ENCODE measurements around the gene MEA1. TPM values are rescaled to one million over a fixed set of nuclear protein-coding genes. Genes with fewer than 3 reads are reported as not detected.
"Not testable (repeated sequence)": the region's sequence is repeated elsewhere in the genome, so short reads cannot be mapped to it uniquely, and the experiment has no call there.

MEA1 gene
- total RNA-seq, 1 experiment from 2014 or later: 75.6 TPM

DNA sequence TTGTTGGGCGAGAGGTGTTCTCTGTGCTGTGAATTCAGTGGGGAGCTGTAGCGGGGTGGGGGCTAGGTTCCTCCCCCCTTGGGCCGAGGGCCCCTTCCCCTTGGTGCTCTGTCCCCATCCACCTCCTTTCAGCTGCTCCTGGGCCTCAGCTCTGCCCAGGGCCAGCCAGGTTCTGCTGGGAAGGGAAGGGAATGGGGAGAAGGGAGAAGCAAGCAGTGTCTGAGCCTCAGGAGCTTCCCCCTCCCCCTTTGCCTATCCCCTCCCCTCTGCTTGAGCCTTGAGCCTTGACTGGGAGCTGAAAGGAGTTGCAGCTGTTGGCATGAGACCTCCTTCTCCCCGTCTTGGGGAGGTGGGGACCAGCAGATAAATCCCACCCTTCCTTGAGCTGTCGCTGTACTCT lies 7.1 kb upstream of the MEA1 start:
- H3K4me3 ChIP-seq: peak overlapping the region; percentile 66
- H3K27me3 ChIP-seq: no peaks in the 10 kb centered on the region
- H3K9me3 ChIP-seq: no peaks in the 10 kb centered on the region
- DNase-seq: peak; percentile 10
- peaks cover 16% of the 10 kb centered on the region for H3K36me3 ChIP-seq

DNA sequence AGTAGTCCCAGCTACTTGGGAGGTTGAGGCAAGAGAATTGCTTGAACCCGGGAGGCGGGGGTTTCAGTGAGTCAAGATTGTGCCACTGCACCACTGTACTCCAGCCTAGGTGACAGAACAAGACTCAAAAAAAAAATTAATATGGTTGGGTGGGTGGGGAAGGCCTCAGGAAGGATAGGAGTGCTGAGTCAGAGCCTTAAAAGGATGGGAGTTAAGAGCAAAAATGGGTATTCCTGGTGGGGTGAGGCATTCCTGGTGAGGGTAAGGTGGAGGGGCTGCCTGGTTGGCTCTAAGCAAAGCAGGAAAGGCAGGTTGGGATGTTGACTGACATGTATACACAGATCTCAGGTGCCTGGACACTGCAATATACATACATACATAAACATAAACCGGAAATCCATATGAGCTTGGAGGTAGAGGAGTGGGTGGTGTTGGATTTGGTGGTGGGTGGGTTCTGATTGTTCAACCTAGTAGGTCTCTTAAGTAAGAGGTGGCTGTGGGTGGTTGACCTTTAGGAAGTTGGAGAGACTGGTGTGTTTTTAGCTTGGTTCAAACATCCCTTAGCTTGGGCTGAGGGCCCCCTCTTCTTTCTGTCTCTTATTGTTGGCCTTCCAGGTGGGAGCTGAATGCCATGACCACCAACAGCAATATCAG lies 6.4 kb upstream of the MEA1 start:
- H3K9me3 ChIP-seq: no peaks in the 10 kb centered on the region
- H3K27me3 ChIP-seq: no peaks in the 10 kb centered on the region
- DNase-seq: no peak
- H3K4me3 ChIP-seq: no peak overlapping the region
- H3K36me3 ChIP-seq: peaks cover 14% of the 10 kb centered on the region

DNA sequence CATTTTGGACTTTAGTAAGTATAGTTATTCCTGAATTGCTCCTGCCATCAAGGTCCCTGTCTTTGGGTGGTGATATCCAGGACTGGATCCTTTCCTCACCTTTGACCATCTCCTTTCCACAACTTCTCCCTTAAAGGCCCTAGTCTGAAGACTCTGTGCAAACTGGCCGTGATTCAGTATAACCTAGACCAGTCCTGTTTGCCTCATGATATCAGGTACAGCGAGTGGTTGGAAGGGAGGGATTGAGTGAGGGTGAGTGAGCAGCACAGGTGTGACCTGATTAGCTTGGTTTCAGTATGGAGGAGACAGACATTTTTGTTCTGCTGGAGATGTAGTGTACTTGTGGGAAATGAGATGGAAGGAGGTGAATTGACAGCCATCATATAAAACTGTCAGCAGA lies 5.4 kb upstream of the MEA1 start:
- H3K27me3 ChIP-seq: no peaks in the 10 kb centered on the region
- H3K4me3 ChIP-seq: no peak overlapping the region
- H3K36me3 ChIP-seq: peaks cover 8% of the 10 kb centered on the region
- DNase-seq: no peak
- no peaks in the 10 kb centered on the region for H3K9me3 ChIP-seq

DNA sequence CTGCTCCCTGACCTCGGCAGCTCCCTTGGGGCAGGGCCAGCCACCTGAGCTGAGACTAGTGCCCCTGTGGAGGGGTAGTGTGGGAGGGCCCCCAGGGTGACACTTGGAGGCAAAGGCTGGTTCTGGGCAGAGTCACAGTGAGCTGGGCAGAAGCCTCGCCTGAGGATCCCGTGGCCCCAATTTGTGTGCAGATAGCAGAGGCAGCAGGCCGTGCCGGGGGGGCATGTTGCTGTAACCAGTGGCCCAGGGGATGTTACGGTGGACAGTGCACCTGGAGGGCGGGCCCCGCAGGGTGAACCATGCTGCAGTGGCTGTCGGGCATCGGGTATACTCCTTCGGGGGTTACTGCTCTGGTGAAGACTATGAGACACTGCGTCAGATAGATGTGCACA lies 3.2 kb upstream of the MEA1 start:
- no peak for DNase-seq
- no peaks in the 10 kb centered on the region for H3K9me3 ChIP-seq
- H3K36me3 ChIP-seq: peaks cover 6% of the 10 kb centered on the region
- no peaks in the 10 kb centered on the region for H3K27me3 ChIP-seq
- no peak overlapping the region for H3K4me3 ChIP-seq

DNA sequence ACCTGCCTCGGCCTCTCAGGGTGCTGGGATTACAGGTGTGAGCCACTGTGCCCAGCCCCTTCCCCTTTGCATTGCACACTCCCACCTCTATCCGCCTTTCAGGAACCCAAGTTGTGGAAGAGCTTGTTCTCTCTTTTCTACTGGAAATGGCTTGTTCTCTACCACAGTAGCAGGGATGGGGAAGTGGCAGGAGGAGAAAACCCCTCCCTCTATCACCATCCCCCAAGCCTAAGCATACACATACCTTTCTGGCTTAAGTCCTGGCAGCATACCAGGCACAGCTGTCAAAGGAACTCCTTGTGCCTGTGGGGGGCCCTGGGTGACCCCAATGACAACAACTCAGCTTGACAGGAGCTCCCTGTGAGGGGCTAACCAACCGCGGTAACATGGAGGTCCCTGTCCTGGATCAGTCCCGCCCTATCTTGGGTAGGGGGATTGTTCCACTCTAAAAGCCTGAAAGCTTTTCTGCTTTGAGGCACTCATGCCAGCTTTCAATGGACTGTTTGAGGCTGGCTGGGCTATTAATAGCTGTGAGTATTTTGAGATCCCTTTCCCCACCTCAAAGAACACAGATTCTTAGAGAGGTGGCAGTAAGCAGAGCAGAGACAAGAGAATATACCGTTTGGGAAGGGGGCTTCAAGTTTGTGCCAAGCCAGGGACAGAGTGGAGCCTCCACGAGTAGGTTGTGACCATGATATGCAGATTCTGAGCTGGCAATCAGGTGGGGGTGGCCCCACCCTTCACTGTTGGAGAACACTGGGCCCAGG lies 2.6 kb upstream of the MEA1 start:
- Histone ChIP-seq H3K36me3 (peaks cover 12% of the 10 kb centered on the region), H3K27me3 (no peaks in the 10 kb centered on the region), H3K9me3 (no peaks in the 10 kb centered on the region), H3K4me3 (no peak overlapping the region)
- DNase-seq: no peak

DNA sequence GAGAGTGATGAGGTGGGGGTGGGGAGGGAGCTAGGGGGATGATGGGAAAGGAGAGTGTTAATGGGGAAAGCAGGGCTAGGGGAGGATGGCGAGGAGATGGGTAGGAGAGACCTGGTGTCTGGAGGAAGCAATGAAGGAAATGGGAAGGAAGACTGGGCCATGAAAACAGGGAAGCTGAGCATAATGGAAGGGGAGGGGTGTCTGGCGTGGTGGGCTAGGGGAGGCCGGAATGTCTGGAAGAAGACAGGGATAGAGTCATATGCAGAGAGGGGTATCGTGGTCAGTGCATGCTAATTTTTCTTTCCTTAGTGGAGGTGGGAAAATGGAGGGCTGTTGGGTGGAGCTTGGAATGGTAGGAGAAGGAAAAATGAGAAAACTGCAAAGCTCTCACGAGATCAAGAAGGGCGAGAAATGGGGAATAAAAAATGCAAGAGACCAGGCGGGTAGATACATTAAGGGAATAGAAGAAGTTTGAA lies 726 bp upstream of the MEA1 start:
- DNase-seq: no peak
- Histone ChIP-seq H3K9me3 (no peaks in the 10 kb centered on the region), H3K4me3 (peak overlapping the region; percentile 67), H3K27me3 (no peaks in the 10 kb centered on the region), H3K36me3 (peaks cover 11% of the 10 kb centered on the region)

DNA sequence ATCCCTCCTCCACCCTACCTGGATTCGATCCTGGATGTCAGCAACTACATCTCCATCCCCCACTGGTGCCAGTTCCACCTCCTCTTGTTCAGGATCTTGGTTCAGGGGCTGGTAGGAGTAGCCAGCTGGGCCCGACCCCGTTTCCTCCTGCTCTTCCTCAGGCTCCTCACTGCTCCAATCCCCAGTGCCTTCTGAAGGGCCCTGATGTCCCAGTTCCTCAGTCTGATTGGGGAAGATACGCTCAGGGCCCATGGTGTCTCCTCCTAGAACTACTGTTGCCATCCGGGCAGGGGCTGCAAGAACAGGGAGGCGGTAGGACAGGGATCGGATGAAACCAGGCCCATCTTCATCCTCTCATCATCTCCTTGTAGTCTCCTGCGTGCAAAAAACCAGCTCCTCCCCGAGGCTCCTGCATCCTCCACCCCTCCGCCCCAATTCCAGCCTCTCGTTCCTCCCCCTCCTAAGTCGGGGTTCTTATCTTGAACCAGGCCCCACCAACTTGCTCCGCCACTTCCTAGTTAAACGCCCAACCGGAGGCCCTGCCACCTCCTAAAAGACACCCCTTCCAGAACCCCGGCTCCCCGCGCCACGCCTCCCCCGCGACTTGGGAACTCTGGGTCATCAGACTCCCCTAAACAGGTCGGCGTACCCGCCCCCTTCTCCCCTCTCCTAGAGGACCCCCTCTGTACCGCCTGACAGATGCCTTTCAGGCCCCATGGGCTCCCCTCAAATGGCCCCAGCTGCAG lies 476 bp downstream of the MEA1 start:
- H3K4me3 ChIP-seq: peak overlapping the region; percentile 67
- no peak for DNase-seq
- H3K9me3 ChIP-seq: no peaks in the 10 kb centered on the region
- H3K27me3 ChIP-seq: no peaks in the 10 kb centered on the region
- H3K36me3 ChIP-seq: peaks cover 11% of the 10 kb centered on the region

DNA sequence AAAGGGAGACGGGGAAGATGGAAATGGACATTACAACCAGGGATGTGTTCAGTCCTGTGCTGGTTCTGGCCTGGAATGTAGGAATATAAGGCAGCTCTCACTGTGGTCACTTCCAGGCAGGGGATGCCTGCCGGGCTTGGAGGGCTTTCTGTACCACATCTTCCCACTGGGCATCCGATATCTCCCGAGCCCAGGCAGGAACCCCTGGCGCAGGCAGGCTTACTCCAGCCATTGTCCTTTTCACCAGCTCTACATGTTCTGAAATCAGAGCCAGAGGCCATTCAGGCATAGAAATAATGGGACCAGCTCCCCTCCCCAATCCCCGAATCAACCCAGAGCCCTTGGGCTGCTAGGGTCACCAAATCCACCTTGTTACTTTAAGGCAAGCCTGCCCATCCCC lies 1.4 kb downstream of the MEA1 start:
- Histone ChIP-seq H3K36me3 (peaks cover 11% of the 10 kb centered on the region), H3K4me3 (peak overlapping the region; percentile 67), H3K9me3 (no peaks in the 10 kb centered on the region), H3K27me3 (no peaks in the 10 kb centered on the region)
- DNase-seq: no peak

DNA sequence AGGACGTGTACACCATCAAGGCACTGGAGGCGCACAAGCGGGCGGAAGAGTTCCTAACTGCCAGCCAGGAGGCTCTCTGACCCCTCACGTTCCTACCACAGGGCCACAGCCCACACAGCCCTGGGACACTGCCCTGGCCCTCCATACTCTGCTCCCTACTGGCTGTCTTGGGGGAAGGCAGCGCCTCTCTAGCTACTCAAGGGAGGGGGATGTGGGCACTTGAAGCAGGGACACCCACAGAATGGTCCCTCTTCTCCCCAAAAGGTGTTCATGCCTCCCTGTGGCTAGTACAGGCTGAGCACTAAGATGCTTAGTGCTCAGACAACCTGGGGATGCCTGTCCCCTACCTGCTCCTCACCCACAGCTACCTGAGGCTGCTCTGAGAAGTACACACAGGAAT lies 2.5 kb downstream of the MEA1 start:
- no peak for DNase-seq
- peaks cover 11% of the 10 kb centered on the region for H3K36me3 ChIP-seq
- H3K4me3 ChIP-seq: no peak overlapping the region
- no peaks in the 10 kb centered on the region for H3K27me3 ChIP-seq
- H3K9me3 ChIP-seq: no peaks in the 10 kb centered on the region

DNA sequence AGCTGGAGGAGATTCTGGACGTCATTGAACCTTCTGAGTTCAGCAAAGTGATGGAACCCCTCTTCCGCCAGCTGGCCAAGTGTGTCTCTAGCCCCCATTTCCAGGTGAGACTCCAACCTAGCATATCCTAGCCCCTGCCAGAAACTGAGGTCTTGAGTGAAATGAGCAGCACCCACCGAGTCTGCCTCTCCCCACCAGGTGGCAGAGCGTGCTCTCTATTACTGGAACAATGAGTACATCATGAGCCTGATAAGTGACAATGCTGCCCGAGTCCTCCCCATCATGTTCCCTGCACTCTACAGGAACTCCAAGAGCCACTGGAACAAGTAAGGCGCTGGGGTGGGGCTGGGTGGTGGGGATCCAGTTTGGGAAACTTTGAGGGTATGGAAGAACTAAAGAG lies 4.6 kb downstream of the MEA1 start:
- DNase-seq: peak; percentile 18
- no peak overlapping the region for H3K4me3 ChIP-seq
- H3K36me3 ChIP-seq: peaks cover 11% of the 10 kb centered on the region

DNA sequence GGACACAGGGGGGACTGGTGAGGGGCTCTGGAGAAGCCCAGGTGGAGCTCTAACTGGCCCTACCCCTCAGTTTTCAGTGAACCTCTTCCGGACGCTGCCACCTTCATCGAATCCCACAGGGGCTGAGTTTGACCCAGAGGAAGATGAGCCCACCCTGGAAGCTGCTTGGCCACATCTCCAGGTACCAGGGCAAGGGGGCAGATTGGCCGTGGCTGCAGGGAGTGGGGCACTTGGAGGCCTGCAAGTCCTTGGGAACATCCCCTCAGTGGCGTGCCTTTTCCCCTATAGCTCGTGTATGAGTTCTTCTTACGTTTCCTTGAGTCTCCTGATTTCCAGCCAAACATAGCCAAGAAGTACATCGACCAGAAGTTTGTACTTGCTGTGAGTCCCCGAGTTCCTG lies 6.6 kb downstream of the MEA1 start:
- Histone ChIP-seq H3K27me3 (no peaks in the 10 kb centered on the region), H3K9me3 (no peaks in the 10 kb centered on the region), H3K36me3 (peaks cover 10% of the 10 kb centered on the region), H3K4me3 (no peak overlapping the region)
- DNase-seq: no peak

More for the DNA sequence above, 4.6 kb downstream of the MEA1 start:
- no peaks in the 10 kb centered on the region for H3K9me3 ChIP-seq
- H3K27me3 ChIP-seq: no peaks in the 10 kb centered on the region

DNA sequence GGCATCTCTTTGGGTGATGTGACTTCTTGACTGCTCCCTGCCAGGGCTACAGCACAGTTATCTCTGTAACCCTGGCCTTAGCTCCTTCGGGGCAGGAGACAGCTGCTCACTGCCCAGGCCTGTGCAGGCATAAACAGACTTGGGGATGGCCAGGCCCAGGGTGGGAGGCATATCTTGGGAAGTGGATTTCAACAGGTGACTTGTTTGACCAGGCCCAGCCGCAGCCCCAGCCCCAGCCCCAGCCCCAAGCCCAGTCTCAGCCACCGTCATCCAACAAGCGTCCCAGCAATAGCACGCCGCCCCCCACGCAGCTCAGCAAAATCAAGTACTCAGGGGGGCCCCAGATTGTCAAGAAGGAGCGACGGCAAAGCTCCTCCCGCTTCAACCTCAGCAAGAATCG lies 7.5 kb downstream of the MEA1 start:
- H3K36me3 ChIP-seq: peaks cover 1% of the 10 kb centered on the region
- no peaks in the 10 kb centered on the region for H3K9me3 ChIP-seq
- H3K27me3 ChIP-seq: no peaks in the 10 kb centered on the region
- H3K4me3 ChIP-seq: no peak overlapping the region
- DNase-seq: no peak

DNA sequence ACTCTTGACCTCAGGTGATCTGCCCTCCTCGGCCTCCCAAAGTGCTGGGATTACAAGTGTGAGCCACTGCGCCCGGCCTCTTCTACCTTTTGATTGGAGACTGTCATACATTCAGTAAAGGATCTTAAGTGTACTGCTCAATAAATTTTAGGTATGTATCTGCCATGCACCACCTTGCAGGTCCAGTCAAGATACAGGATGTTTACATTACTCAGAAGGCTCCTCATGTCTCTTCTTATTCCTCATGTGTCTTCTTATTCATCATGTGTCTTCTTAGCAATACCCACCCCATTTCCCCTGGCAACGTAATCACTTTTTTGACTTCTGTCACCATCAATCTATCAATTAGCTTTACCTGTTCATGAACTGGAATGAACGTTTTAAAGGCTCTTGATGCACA lies 7.9 kb downstream of the MEA1 start:
- no peak for DNase-seq
- no peaks in the 10 kb centered on the region; the same call in 1 of the 2 replicates for H3K36me3 ChIP-seq

DNA sequence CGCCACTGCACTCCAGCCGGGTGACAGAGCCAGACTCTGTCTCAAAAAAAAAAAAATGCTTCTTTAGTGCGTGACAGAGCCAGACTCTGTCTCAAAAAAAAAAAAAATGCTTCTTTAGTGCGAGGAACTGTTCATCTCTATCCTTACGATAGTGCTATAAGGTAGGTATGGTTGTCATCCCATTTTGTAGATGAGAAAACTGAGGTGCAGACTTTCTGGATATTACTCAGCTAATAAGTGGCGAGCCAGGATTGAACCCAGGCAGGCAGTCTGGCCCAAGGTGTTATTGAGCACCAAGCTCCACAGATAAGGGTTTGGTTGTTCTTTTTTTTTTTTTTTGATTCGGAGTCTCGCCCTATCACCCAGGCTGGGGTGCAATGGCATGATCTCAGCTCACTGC lies 11.9 kb downstream of the MEA1 start:
- Histone ChIP-seq H3K9me3 (no peaks in the 10 kb centered on the region), H3K4me3 (no peak overlapping the region), H3K27me3 (no peaks in the 10 kb centered on the region), H3K36me3 (no peaks in the 10 kb centered on the region)
- DNase-seq: no peak

More for the DNA sequence above, 7.9 kb downstream of the MEA1 start:
- Histone ChIP-seq H3K4me3 (no peak overlapping the region), H3K27me3 (no peaks in the 10 kb centered on the region), H3K9me3 (no peaks in the 10 kb centered on the region)

DNA sequence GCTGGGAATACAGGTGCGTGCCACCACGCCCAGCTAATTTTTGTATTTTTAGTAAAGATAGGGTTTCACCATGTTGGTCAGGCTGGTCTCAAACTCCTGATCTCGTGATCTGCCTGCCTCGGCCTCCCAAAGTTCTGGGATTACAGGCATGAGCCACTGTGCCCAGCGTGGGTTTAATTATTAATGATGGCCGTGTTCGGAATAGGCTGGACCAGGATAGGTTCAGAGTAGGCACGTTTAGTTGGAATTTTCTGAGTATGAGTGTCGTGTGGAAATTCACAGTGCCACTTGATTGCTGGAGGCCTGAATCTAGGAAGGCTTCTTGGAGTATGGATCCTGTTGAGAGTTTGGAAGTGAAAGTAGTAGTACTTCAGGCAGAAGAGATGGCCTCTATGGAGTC lies 15.5 kb downstream of the MEA1 start:
- not testable (repeated sequence) for H3K27me3 ChIP-seq, H3K4me3 ChIP-seq, DNase-seq

DNA sequence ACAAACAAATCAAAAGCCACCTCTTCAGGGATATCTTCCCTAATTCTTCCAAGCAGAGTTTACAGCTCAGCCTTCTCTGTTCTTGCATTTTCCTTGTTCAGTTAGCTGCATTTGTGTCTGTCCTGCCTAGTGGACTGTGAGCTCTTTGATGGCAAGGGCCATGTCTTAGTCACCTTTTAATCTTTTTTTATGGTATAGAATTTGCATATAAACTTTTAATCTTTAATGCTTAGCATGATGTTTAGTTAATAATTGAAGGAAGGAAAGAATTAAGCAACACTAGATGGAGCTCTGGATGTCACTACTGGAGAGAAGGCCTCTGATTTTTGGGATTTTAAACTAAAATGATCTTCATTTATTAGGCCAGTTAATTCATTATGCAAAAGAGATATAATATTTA lies 17.2 kb downstream of the MEA1 start:
- DNase-seq: no peak
- no peaks in the 10 kb centered on the region for H3K36me3 ChIP-seq
- no peaks in the 10 kb centered on the region for H3K9me3 ChIP-seq
- no peaks in the 10 kb centered on the region for H3K27me3 ChIP-seq
- H3K4me3 ChIP-seq: no peak overlapping the region

More for the DNA sequence above, 15.5 kb downstream of the MEA1 start:
- not testable (repeated sequence) for H3K9me3 ChIP-seq, H3K36me3 ChIP-seq

DNA sequence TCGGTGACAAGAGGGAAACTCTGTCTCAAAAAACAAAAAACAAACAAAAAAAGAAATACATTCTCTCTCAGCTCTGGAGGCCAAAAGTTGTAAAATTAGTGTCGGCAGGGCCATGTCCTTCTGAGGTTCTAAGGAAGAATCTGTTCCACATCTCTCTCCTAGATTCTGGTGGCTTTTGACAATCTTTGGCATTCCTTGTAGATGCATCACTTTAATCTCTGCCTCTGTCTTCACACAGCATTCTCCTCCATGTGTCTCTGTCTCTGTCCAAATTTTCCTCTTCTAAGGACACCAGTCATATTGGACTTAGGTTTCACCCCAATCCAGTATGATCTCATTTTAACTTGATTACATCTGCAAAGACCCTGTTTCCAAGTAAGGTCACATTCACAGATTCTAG lies 20.3 kb downstream of the MEA1 start:
- no peak overlapping the region for H3K4me3 ChIP-seq
- no peaks in the 10 kb centered on the region for H3K27me3 ChIP-seq
- no peaks in the 10 kb centered on the region for H3K9me3 ChIP-seq
- H3K36me3 ChIP-seq: no peaks in the 10 kb centered on the region
- DNase-seq: no peak

Data from MG63 (cell line).